HFFc6 (cell line): ENCODE data around the gene HOXB4. TPM values are rescaled to one million over a fixed set of nuclear protein-coding genes. Genes with fewer than 3 reads are reported as not detected.

Experiments used
- DNase-seq: peaks from one replicate; pipeline ENCODE4 v3.0.0-alpha.2; 2018
- H3K27ac Mint-ChIP-seq: 2 replicates; pipeline ENCODE4 v1.8.0; 2020; ENCODE audit warnings: mild to moderate bottlenecking, mixed read lengths
- H3K27me3 Mint-ChIP-seq: 2 replicates; pipeline ENCODE4 v1.8.0; 2021; ENCODE audit warnings: mild to moderate bottlenecking, moderate library complexity, mixed read lengths; ENCODE audit not compliant: insufficient read depth
- H3K36me3 Mint-ChIP-seq: 2 replicates; pipeline ENCODE4 v1.8.0; 2021; ENCODE audit warnings: low read depth, mixed read lengths
- H3K4me1 Mint-ChIP-seq: 2 replicates; pipeline ENCODE4 v1.8.0; 2020; ENCODE audit warnings: low read depth, mixed read lengths
- H3K4me3 Mint-ChIP-seq: 2 replicates; pipeline ENCODE4 v1.8.0; 2020; ENCODE audit warnings: mild to moderate bottlenecking, moderate library complexity, mixed read lengths
- H3K9me3 Mint-ChIP-seq: 2 replicates; pipeline ENCODE4 v1.8.0; 2020; ENCODE audit warnings: mild to moderate bottlenecking, mixed read lengths
- CTCF ChIP-seq: fragments of 200-600 bp; sonication (generic); IDR thresholded peaks from 2 replicates; pipeline ENCODE4 v1.5.0; 2021; ENCODE audit warnings: antibody characterized with exemption, mild to moderate bottlenecking
- total RNA-seq, 6 experiments: library from RNA; stranded (reverse); fragmentation: NEBNext Ultra II Directional; extraction: Animal tissue kit (Norgen Biotek cat#: 25700); gene quantifications; 2 replicates in 1 of 6; 3 replicates in 5 of 6; pipeline ENCODE4 v1.2.3, GENCODE V29; 2021

HOXB4 gene
- total RNA-seq, 6 experiments from 2014 or later: not detected

GRCh38 chr17:48579471-48579759, 1.3 kb upstream of the HOXB4 start:
- H3K4me3 Mint-ChIP-seq: no peak overlapping the region
- peaks cover 7% of the 10 kb centered on the region; the same call in 1 of the 2 replicates for H3K4me1 Mint-ChIP-seq
- no peak for TF ChIP-seq CTCF
- H3K9me3 Mint-ChIP-seq: no peaks in the 10 kb centered on the region
- H3K27ac Mint-ChIP-seq: no peak overlapping the region
- no peaks in the 10 kb centered on the region for H3K36me3 Mint-ChIP-seq
- H3K27me3 Mint-ChIP-seq: peaks cover 80% of the 10 kb centered on the region
- no peak for DNase-seq

- TF ChIP-seq CTCF: no peak
- Mint-ChIP-seq H3K4me3 (no peak overlapping the region), H3K27ac (no peak overlapping the region), H3K27me3 (peaks cover 84% of the 10 kb centered on the region), H3K9me3 (no peaks in the 10 kb centered on the region), H3K4me1 (peaks cover 7% of the 10 kb centered on the region; the same call in 1 of the 2 replicates), H3K36me3 (no peaks in the 10 kb centered on the region)
- DNase-seq: no peak
Measured at GRCh38 chr17:48578616-48579470, 693 bp upstream of the HOXB4 start.

- Mint-ChIP-seq H3K27me3 (peaks cover 84% of the 10 kb centered on the region), H3K36me3 (no peaks in the 10 kb centered on the region), H3K4me3 (no peak overlapping the region), H3K9me3 (no peaks in the 10 kb centered on the region), H3K4me1 (peaks cover 2% of the 10 kb centered on the region; the same call in 1 of the 2 replicates), H3K27ac (no peak overlapping the region)
- no peak for TF ChIP-seq CTCF
- DNase-seq: no peak
Measured at GRCh38 chr17:48577330-48577945, 712 bp downstream of the HOXB4 start.

- no peaks in the 10 kb centered on the region for H3K4me1 Mint-ChIP-seq
- DNase-seq: no peak
- H3K4me3 Mint-ChIP-seq: no peak overlapping the region
- no peaks in the 10 kb centered on the region for H3K36me3 Mint-ChIP-seq
- no peak overlapping the region for H3K27ac Mint-ChIP-seq
- no peak for TF ChIP-seq CTCF
- no peaks in the 10 kb centered on the region for H3K9me3 Mint-ChIP-seq
- H3K27me3 Mint-ChIP-seq: peaks cover 85% of the 10 kb centered on the region
Measured at GRCh38 chr17:48576479-48577309, 1.5 kb downstream of the HOXB4 start.

- Mint-ChIP-seq H3K27me3 (peaks cover 77% of the 10 kb centered on the region), H3K9me3 (no peaks in the 10 kb centered on the region), H3K4me1 (no peaks in the 10 kb centered on the region), H3K36me3 (no peaks in the 10 kb centered on the region), H3K27ac (no peak overlapping the region), H3K4me3 (no peak overlapping the region)
- no peak for TF ChIP-seq CTCF
- no peak for DNase-seq
Measured at GRCh38 chr17:48575673-48576478, 2.3 kb downstream of the HOXB4 start.
